HG03520 (cell line): ENCODE measurements around the gene NCL.
"Not testable (repeated sequence)": the region's sequence is repeated elsewhere in the genome, so short reads cannot be mapped to it uniquely, and the experiment has no call there.

Experiments
- ATAC-seq: cut with Tn5 transposase; IDR thresholded peaks from one replicate; pipeline ENCODE4 v1.9.1; 2021; ENCODE audit warnings: mild to moderate bottlenecking, moderate library complexity; ENCODE audit not compliant: unreplicated experiment

The NCL gene

DNA sequence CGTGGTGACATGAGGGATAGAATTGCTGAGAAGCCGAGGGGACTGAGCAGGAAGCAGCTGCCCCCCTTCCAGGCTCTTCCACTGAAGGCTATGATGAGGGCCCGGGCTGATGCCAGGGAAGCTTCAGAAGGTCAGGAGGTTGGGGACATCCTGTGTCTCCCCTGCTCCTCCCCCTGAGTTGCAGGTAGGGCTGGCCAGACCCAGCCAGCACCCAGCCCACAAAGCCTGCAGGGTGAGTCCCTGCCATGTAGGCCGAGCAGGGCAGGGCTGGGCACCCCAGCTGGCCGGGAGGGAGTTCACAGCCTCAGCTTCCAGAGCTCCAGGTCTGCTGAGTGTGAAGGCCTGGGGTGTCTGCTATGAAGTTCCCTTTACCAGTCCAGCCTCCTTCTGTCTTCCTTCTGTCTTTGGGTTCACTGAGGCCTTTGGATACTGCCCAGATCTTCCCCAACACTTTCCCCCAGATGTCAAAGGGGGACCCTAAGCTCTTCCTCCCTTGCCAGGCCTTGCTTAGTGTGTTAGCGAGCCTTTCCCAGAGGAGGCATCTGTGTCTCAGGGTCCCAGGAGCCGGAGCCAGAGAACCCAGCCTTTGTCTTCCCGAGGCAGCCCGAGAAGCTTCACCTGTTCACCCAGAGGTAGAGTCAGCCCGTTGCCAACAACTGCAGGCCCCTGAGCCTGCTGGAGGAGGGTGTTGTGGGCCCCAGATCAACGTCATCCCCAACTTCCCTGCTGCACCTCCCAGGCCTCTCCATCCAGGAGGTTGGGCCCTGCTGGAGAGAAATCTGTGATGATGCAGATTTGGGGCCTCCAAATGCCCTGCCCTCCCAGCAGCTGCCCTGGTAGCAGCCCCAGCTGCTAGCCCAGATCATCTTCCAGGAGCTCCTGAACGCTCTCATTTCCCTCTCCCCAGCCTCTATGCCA lies 3.6 kb upstream of the NCL start:
- no peak for ATAC-seq

DNA sequence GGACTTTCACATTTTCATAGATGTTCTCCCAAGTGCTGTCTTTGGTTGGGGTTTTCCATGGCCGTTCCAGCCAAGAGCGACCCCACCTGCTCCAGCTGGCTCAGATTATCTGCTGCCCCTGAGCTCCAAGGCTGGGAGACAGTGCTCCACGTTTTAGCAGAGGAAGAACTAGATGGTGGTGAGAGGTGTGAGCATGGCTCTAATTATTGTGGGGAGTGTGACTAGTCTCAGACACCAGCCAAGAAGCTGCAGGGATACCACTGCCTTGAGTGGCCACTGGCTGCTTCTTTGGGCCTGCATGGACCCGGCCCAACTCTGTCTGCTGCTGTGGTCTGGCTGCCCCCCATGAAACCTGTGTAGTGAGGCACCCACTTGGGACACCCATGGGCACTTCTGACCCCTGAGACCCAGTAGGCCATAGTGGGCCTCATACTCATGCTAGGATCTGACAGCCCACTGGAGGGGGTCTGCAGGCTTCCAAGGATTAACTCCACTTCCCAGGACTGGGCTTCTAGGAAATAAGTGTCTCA lies 2.8 kb upstream of the NCL start:
- ATAC-seq = no peak

DNA sequence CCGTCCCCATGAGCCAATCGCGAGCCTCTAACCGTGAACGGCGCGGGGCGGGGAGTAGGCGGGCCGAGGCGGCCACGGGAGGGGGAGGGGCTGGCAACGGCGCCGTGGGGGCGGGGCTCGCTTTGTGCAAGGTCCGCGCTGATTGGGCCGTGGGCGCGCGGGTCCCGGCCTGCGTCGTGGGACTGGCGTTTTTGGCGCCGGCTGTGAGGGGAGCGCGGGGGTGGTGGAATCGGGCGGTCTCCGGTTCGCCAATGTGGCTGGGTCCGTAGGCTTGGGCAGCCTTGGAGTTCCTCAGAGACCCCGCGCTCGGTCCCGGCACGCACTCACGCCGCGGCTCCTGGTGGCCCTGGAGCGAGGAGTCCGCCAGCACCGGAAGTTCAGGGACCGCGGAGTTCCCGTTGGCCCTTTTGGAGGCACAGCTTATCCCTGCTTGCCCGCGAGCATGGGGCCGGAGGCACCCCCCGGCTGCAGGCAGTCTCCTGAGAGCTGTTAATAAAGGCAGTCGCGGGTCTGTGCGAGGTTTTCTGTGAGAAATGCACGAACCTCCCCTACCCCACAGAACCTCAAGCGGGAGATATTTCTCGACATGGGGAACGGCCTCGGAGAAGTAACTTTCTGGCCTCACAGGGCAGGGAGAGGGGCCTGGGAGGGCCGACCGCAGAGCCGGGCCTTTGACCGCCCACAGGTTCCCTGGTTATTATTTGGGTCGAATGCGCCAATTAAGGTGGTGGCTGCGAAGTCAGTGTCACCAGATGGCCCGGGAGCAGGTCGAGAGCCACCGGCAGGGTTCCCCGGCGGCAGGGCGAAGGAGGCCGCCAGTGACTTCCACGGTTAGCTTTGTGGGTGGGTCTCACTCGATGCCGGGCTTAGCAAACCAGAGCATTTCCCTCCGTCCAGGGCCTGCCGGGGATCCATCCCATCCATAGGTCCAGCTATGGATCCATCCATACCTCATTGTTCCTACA lies 574 bp upstream of the NCL start:
- peak; percentile 4 for ATAC-seq

DNA sequence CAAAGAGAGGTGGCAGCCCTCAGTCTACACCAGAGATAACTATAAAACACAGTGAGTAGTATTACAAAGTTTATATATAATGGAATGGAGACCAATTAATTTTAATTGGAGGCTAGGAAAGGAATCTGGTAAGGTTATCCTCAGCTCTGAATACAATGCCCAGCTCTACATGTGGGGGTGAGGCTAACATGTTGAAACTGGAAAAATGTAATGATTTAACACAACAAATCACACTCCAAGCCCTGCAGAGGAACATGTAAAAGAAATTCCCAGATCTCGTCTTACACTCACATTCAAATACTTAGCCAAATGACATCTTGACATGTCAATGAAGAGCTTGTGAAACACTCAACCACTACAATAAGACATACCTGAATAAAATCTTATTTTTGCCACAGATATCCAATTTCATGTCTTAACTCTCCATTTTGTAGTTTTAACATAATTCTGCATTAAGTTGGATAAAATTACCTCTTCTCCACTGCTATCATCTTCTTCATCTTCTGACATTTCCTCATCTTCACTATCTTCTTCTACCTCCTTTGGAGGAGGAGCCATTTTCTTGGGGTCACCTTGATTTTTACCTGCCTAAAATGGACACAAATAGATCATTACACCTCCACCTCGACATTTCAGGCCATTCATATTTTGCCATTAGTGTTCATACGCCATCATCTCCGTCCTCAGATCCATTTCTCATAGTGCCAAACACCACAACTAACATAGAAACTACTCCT lies 1.4 kb downstream of the NCL start:
- ATAC-seq = no peak

DNA sequence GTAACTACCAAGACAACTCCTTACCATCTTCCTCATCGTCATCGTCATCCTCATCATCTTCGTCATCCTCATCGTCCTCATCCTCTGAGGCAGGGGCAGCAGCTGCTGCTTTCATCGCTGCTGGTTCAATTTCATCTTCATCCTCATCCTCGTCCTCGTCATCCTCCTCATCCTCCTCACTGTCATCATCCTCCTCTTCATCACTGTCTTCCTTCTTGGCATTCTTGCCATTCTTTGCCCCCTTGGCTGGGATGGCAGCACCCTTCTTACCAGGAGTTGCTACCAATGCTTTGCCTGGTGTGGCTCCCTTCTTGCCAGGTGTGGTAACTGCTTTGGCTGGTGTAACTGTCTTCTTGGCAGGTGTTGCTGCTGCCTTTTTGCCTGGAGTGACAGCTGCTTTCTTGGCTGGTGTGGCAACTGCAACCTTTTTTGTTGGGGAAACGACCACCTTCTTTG lies 2.7 kb downstream of the NCL start:
- no peak for ATAC-seq

DNA sequence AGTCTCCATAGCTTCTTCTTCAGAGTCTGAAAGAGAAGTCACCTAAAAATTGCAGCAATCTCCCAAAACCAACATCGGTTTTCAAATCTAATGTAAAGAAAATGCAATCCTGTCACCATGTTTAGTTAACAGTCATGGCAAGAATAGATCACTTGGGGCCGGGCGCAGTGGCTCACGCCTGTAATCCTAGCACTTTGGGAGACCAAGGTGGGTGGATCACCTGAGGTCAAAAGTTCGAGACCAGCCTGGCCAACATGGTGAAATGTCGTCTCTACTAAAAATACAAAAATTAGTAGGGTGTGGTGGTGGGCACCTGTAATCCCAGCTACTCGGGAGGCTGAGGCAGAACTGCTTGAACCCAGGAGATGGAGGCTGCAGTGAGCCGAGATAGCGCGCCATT lies 3.4 kb downstream of the NCL start:
- ATAC-seq = not testable (repeated sequence)

DNA sequence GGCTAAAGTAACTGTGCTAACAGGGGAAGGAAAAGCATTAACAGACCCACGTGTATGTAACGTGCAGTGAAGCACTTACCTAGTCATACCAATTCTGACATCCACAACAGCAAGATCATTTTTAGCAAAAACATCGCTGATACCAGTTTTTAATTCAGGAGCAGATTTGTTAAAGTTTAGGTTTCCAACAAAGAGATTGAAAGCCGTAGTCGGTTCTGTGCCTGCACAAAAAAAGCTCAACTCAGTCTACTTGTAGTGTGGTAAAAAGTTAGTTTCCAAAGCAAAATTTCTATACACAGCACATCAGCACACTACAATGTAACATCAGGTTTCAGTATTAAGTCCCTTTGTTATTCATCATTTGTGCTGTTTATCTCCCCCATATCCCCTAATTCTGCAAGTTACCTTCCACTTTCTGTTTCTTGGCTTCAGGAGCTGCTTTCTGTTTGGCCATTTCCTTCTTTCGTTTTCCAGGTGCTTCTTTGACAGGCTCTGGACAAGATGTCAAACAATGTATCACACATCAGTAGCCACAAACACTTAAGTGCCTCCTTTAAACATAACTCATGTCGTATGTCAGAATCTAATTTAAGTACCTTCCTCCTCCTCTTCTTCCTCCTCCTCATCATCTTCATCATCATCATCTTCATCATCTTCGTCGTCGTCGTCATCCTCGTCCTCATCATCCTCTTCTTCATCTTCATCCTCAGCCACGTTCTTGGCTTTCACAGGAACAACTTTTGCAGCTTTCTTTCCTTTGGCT lies 4.0 kb downstream of the NCL start:
- ATAC-seq = no peak

DNA sequence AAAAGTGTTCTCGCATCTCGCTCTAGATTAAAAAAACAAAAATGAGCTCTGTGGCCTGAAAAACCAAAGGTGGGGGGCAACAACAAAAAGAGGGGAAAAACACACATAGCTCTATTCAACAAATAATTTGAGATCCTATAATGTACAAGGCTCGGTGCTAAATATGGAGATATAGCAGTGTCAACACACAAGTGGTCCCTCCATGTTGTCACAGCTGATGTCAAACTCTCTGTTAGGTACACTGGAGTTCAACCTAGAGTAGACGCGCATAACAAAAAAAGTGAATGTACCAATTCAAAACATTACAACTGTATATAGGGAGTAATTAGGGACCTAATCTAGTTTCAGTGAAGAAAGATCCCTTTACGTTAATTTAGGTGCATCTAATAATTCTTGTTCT lies 5.9 kb downstream of the NCL start:
- no peak for ATAC-seq

DNA sequence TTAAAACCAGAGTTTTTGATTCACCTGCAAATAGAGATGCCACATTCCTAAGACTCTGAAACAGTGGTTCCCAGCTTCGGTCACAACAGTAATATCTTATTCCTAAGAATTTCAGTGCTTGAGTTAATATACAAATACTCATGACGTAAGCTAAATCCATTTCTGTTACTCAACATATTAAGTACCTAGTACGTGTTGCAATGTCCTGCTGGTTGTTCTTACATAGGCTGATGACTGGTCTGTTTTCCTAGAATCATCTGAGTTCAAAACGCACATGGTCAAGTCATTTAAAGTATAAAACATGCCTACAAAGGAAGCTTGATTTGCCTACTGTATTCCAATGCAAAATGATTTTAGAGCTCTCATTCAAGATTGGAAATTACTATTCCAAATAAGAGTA lies 7.2 kb downstream of the NCL start:
- ATAC-seq = no peak

DNA sequence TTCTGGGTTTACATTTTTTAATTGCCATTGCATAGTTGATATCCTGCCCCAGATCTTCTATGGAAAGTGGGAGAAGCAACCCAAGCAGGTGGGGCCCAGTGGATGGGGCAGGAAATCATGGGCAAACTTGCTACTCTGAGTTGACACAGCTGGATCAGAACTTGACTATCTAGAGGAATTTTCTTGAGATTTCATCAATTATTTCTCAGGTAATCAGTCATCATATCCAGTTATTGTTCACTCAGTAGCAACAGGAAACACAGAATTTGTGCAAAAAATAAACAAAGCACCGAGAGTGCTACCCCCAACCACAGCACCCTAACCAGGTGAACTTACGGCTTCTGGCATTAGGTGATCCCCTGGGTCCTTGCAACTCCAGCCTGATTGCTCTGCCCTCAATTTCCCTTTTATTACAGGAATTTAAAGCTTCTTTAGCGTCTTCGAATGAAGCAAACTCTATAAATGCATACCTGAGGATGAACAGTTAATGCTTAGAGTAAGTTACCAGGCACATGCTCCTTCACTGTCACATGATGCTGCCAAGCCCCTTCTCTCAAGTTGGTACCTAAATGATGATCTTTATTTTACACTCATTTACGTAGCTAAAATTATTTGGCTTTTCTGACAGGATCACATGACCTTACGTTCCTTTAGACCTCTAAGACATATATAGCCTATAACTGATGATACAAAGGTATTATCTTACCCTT lies 7.8 kb downstream of the NCL start:
- ATAC-seq = no peak

DNA sequence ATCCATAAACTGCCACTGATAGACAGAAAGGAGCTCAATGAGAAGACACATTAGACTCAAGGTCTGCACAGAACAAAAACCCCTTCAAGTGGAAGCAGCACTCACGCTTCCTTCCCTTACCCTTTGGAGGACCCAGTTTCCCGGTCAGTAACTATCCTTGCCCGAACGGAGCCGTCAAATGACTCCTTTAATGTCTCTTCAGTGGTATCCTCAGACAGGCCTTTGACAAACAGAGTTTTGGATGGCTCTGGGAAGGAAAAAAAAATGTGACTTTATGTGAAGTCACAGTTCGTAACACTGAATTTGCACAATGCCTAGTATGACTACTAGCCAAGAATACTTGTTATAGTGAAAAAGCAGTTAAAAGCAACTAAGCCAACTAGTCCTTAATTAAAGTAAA lies 8.4 kb downstream of the NCL start:
- ATAC-seq = no peak

DNA sequence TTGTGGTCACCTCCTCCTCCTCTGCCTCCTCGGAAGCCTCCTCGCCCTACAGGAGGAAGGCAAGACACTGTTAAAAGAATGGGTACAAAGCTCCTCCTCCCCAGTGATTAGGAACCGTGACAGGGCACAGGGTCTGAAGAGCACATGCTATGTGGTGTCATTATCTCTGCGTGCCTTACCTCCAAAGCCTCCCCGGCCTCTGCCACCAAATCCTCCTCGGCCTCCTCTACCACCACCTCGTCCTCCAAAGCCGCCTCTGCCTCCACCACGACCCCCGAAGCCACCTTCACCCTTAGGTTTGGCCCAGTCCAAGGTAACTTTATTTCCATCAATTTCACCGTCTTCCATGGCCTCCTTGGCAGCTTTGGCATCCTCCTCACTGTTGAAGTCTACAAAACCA lies 9.1 kb downstream of the NCL start:
- ATAC-seq = no peak

DNA sequence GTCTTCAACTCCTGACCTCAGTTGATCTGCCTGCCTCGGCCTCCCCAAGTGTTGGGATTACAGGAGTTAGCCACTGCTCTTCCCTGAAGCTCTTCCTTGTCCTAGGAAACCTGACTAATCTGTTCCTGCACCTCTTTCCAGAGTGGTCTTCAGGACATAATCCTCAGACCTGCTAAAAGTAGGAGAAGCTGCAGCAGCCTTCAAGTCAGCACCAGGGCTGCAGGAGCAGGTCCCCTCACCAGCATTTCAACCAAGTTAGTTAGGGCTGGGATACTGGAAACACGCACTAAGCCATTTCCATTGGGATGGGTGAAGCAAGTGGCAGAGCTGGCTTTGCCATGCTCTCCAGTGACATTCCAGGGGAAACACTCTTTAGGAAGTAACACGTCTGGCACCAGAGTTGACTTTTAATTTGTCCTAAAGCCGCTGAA lies 9.9 kb downstream of the NCL start:
- ATAC-seq = no peak

DNA sequence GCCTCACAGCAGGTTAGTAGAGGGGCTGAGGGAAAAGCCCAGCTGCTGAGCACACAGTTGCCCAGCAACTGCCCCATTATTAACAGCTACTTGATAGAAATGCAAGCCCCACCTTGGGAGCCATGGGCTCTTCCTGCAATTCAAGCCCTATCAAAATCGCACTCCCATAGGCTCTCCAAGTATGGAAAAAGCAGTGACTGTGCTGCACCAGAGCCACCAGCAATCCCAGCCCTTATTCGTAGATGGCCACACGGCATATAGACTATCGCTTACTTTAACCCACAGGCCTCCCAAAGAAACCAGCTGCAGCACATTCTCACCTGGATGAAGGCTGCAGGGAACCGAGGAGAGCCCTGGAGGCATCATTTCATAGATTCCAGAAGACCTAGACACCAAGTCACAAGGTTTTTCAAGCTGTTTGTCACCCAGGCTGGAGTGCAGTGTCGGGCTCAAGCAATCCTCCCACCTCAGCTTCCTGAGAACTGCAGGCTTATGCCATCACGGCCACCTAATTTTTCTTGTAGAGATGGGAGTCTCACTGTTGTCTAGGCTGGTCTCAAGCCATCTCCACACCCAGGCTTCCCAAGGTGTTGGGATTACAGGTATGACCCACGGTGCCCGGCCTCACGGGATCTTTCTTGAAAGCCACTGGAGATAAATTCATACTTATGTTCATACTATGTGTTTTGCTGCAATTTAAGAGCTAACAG lies 11.3 kb downstream of the NCL start:
- no peak for ATAC-seq

DNA sequence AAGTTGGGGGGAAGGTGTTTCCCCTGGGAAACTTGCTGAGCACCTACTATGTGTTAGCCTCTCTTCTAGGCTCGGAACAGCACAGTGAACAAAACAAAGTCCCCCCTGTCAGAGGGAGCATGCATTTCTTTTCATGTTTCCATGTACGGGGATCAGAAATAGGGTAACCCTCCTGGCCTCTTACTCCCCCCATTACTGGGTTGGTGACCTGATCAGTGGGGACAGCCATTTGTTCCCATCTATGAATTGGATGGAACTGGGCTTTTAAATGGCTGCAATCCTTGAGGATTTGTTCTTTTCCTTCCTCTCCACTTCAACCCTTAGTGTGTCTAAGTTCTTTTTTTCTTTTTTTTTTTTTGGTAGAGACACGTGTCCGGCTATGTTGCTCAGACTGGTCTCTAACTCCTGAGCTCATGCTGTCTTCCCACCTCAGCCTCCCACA lies 13.7 kb downstream of the NCL start:
- ATAC-seq = no peak

DNA sequence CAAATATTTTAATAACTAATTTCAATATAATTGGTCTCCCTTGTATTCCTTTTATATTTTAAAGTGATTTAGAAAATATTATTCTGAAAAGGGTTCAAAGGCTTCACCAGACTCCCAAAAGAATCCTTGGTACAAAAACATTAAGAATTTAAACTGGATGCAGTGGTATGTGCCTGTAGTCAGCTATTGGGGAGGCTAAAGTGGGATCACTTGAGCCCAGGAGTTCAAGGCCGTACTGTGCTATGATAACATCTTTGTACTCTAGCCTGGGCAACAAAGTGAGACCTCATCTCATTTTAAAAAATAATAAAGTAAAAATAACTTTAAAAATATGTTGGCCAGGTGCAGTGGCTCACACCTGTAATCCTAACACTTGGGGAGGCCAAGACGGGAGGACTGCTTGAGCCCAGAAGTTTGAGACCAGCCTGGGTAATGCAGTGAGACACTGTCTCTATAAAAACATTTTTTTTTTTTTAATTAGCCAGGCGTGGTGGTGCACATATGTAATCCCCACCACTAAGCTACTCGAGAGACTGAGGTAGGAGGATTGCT lies 14.7 kb downstream of the NCL start:
- no peak for ATAC-seq

DNA sequence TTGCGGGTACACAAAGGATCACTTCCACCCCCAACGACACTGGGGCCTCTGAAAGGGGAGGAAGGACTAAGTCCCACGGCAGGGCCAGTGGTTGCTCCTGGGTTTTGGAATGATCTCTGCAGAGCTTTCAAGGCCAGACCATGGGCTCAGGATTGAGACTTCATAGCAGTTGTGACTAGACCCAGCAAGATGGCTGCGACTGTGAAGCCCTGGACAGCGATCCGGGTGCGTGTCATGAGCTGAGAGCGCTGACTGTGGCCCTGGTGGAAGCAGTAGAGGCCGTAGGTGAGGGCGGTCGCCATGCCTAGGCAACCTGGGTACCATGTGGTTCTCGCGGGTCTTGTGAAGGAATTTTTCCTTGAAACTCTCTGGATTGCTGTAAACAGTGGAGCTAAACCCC lies 27.3 kb downstream of the NCL start:
- no peak for ATAC-seq

DNA sequence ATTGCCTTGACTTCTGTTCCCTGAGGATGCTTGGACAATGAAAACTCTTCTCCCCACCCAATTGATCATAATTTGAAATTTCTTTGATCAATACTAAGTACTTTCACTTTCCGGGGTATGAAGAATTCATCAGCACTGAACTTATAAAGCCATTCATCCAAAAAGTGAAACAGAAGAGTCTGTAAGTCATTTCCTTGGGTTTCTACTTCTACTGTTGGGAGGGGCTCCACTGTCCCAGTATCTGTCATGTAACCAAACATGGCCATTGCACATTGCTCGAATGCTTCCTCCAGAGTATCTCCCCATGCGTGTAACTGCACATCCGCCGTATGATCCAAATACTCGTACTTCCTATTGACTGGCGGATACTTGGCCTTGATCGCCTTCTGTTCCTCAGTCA lies 30.3 kb downstream of the NCL start:
- ATAC-seq = no peak
